ENCODE data around the gene ZNF70.

Gene ZNF70

DNA sequence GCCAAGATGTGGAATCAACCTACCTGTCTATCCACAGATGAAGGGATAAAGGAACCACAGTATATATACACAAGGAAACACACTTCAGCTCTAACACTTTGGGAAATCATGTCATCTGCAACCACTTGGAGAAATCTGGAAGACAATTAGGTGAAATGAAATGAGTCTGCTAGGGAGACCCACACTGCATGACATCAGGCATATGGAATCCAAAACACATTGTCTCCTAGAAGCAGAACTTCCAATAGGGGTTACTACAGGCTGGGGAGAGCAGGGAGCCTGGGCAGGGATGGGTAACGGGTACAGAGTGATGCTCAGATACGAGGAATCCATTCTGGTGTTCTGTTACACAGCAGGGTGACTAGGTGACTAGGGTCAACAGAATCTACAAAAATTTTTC lies 41.8 kb downstream of the ZNF70 start:
- Histone ChIP-seq H3K4me1 (ENCODE audit: insufficient read depth, low read length) (no peaks in the 10 kb centered on the region), H3K9me3 (ENCODE audit: control insufficient read depth, insufficient read depth, low read length) (no peaks in the 10 kb centered on the region), H3K9ac (ENCODE audit: low read depth, low read length) (no peak overlapping the region), H3K36me3 (ENCODE audit: insufficient read depth, low read length) (peaks cover 4% of the 10 kb centered on the region)

DNA sequence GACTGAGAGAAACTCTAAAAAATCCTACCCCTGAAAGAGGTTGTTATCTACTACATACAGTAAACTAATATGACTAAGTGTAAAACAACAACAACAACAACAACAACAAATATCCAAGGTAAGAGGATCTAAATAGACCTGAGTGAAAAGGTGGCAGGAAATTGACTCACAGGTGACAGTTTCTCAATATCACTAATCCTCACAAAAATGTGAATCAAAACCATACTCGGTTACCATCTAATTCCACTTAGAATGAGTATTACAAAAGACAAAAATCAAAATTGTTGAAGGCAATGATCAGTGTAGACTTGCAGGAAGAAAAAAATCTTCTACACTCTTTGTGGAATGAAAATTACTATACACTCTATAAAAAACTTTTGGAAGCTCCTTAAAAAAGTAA lies 42.6 kb downstream of the ZNF70 start:
- peaks cover 4% of the 10 kb centered on the region for H3K36me3 ChIP-seq (ENCODE audit: insufficient read depth, low read length)
- no peaks in the 10 kb centered on the region for H3K9me3 ChIP-seq (ENCODE audit: control insufficient read depth, insufficient read depth, low read length)
- no peaks in the 10 kb centered on the region for H3K4me1 ChIP-seq (ENCODE audit: insufficient read depth, low read length)
- H3K9ac ChIP-seq (ENCODE audit: low read depth, low read length): no peak overlapping the region

DNA sequence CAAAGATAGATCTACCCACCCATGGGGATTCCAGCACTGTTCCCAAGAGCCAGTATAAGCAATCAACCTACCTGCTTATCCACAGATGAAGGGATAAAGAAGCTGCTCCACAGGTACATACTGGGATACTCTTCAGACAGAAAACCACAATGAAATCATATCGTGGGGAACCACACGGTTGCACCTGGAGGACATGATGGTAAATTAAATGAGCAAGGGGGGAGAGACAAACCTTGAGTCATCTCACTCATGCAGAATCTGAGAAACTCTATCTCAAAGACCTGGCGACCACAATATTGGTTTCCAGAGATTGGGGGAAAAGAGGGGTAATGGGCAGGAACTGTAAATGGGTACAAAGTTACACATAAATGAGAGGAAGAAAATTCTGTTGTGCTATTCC lies 45.6 kb downstream of the ZNF70 start:
- peaks cover 5% of the 10 kb centered on the region; the same call in 1 of the 2 replicates for H3K36me3 ChIP-seq (ENCODE audit: insufficient read depth, low read length)
- no peaks in the 10 kb centered on the region for H3K4me1 ChIP-seq (ENCODE audit: insufficient read depth, low read length)
- no peaks in the 10 kb centered on the region for H3K9me3 ChIP-seq (ENCODE audit: control insufficient read depth, insufficient read depth, low read length)

DNA sequence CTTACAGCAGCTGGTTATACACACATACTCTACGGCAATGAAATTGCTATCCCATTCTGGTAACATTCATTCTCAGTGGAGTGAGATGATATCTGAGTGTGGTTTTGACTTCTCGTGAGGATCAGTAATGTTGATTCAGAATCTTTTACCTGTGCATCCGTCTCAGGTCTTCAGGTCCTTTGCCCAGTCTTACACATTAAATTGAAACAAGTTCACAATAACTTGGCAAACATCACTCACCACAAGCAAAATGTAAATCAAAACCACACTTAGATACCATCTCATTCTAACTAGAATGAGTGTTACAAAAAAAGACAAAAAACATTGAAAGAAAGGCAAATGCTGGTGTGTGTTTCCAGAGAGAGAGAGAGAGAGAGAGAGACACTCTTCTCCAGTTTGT lies 46.1 kb downstream of the ZNF70 start:
- Histone ChIP-seq H3K36me3 (ENCODE audit: insufficient read depth, low read length) (peaks cover 8% of the 10 kb centered on the region), H3K9ac (ENCODE audit: low read depth, low read length) (no peak overlapping the region), H3K9me3 (ENCODE audit: control insufficient read depth, insufficient read depth, low read length) (no peaks in the 10 kb centered on the region), H3K4me1 (ENCODE audit: insufficient read depth, low read length) (no peaks in the 10 kb centered on the region)

More for the DNA sequence above, 45.6 kb downstream of the ZNF70 start:
- H3K9ac ChIP-seq (ENCODE audit: low read depth, low read length): no peak overlapping the region

DNA sequence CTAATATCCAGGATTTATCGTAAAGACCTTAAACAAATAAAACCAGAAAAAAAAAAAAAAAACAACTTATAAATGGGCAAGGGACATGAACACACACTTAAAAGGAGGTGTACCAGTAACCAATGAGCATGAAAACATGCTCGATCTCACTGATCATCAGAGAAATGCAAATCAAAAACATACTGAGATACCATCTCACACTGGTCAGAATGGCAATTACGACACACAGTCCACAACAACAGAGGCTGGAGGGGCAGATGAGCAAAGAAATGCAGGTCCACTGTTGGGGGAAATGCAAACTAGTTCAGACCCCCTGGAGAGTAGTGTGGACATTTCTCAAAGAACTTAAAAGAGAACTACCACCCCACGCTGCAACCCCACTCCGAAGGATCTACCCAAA lies 46.9 kb downstream of the ZNF70 start:
- Histone ChIP-seq H3K36me3 (ENCODE audit: insufficient read depth, low read length) (peaks cover 13% of the 10 kb centered on the region), H3K4me1 (ENCODE audit: insufficient read depth, low read length) (no peaks in the 10 kb centered on the region), H3K9me3 (ENCODE audit: control insufficient read depth, insufficient read depth, low read length) (no peaks in the 10 kb centered on the region), H3K9ac (ENCODE audit: low read depth, low read length) (no peak overlapping the region)

DNA sequence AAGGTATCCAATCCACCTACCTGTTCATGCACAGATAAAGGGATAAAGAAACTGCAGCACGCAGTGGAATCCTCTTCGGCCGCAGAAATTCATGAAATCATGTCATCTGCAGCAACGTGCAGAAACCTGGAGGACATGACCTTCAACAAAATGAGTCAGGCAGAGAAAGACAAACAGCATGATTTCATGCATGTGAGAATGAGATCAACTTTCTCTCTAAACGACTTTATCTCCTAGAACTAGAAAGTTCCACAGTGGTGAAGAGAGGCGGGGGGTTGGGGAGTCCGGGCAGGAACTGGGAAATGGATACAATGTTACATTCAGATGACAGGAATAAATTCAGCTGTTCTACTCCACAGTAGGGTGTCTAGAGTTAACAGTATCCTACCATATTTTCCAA lies 50.2 kb downstream of the ZNF70 start:
- Histone ChIP-seq H3K9ac (ENCODE audit: low read depth, low read length) (no peak overlapping the region), H3K36me3 (ENCODE audit: insufficient read depth, low read length) (peaks cover 13% of the 10 kb centered on the region), H3K9me3 (ENCODE audit: control insufficient read depth, insufficient read depth, low read length) (no peaks in the 10 kb centered on the region), H3K4me1 (ENCODE audit: insufficient read depth, low read length) (no peaks in the 10 kb centered on the region)

DNA sequence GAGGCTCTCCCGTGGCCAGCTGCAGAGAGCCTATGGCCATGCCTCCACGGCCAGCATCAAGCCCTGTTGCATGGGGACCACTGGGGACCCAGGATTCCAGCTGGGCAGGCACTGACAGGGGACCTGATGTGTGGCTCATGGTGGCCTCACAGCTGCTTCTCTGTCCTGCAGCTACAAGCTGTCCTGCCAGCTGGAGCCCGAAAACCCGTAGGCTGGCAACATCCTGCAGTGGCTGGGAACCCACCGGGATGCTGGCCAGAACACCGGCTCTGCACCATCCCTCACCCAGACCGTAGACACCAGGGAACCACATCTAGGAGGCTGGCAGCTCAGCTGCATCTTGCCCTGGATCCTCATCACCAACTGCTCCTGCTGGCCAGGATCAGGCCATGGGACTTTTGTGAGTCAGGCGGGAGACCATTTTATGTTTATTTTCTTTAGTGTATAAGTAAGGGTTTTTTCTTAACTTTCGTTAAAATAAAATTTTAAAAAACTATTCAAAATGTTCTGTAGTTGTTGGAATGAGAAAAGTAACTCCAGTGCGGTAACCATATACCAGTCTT lies 52.2 kb downstream of the ZNF70 start:
- Histone ChIP-seq H3K9me3 (ENCODE audit: control insufficient read depth, insufficient read depth, low read length) (no peaks in the 10 kb centered on the region), H3K36me3 (ENCODE audit: insufficient read depth, low read length) (peaks cover 20% of the 10 kb centered on the region), H3K4me1 (ENCODE audit: insufficient read depth, low read length) (no peaks in the 10 kb centered on the region), H3K9ac (ENCODE audit: low read depth, low read length) (no peak overlapping the region)

DNA sequence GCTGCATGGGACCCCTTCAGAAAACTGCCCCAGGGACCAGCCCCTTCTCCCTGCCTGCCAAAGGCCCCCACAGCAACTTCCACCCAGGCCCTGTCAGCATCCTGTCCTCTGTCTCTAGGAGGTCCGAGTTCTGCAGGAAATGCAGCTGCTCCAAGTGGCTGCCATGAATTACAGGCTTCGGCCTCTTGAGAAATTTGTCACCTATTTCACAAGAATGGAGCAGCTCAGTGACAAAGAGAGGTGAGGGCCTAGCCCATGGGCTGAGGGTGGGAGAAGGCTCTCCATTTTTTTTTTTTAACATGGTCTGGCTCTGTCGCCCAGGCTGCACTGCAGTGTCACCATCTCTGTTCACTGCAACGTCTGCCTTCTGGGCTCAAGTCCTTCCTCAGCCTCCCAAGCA lies 52.8 kb downstream of the ZNF70 start:
- Histone ChIP-seq H3K9me3 (ENCODE audit: control insufficient read depth, insufficient read depth, low read length) (no peaks in the 10 kb centered on the region), H3K36me3 (ENCODE audit: insufficient read depth, low read length) (peaks cover 20% of the 10 kb centered on the region), H3K9ac (ENCODE audit: low read depth, low read length) (no peak overlapping the region), H3K4me1 (ENCODE audit: insufficient read depth, low read length) (no peaks in the 10 kb centered on the region)

DNA sequence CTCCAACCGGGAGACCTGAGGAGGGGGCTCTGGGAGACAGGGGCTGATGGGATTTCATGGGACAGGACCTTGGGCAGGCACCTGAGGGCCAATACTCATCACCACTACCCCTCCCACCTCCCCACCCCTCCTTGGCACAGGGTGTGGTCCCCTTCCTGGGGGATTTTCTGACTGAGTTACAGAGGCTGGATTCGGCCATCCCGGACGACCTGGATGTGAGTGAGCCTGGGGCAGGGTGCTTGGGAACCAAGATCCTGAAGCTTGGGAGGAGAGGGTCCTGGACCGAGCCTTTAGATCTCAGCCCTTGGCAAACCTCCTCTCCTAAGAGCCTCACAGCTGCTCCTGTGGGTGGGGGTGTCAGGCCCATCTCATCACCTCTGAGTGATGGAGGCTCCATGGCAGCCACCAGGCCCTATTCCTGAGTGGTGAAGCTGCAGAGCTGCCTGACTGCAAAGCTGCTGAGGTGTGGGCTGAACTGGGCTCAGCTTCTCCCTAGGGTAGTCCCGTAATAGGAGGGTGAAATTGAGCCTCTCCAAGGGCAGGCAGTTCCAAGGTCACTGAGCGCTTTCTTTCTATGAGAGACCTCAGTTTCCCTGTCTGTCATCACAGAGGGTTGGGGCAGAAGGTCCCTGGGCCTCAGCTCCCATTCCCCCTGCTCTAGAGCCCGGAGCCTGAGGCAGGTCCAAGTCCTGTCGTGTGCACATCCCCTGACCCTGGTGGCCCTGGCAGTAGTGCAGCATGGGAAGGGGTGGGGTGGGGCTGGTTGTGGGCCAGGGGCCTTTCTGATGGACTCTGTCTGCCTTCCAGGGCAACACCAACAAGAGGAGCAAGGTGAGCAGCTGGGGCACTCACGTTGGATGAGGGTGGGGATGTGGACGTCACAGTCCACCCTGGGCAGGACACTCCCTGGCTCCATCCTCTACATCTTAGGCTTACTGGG lies 53.6 kb downstream of the ZNF70 start:
- H3K4me1 ChIP-seq (ENCODE audit: insufficient read depth, low read length): no peaks in the 10 kb centered on the region
- H3K9me3 ChIP-seq (ENCODE audit: control insufficient read depth, insufficient read depth, low read length): no peaks in the 10 kb centered on the region

DNA sequence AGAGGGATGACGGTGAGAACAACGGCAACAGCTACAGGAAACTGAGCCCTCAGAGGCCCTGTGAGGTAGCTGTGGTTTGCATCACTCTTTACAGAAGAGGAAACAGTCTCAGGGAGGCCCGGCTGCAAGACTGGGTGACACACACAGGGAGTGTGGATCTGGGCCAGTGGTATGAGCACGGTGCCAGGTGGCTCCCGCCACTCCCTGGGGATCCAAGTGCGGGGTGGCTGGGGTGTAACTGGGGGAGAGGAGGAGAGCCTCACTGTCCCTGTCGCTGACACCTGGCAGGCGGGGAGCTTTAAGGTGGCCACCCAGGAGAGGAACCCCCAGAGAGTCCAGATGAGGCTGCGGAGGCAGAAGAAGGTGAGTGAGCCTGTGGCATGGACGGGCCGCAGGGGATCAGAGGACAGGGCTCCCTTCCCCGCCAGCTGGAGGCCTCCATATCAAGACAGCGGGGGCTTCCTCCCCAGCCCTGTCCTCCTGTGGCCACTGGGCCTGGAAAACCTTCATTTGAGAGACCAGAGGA lies 54.5 kb downstream of the ZNF70 start:
- H3K9me3 ChIP-seq (ENCODE audit: control insufficient read depth, insufficient read depth, low read length): no peaks in the 10 kb centered on the region
- no peak overlapping the region for H3K9ac ChIP-seq (ENCODE audit: low read depth, low read length)
- no peaks in the 10 kb centered on the region for H3K4me1 ChIP-seq (ENCODE audit: insufficient read depth, low read length)
- H3K36me3 ChIP-seq (ENCODE audit: insufficient read depth, low read length): peaks cover 20% of the 10 kb centered on the region

More for the DNA sequence above, 53.6 kb downstream of the ZNF70 start:
- Histone ChIP-seq H3K9ac (ENCODE audit: low read depth, low read length) (no peak overlapping the region), H3K36me3 (ENCODE audit: insufficient read depth, low read length) (peaks cover 20% of the 10 kb centered on the region)

DNA sequence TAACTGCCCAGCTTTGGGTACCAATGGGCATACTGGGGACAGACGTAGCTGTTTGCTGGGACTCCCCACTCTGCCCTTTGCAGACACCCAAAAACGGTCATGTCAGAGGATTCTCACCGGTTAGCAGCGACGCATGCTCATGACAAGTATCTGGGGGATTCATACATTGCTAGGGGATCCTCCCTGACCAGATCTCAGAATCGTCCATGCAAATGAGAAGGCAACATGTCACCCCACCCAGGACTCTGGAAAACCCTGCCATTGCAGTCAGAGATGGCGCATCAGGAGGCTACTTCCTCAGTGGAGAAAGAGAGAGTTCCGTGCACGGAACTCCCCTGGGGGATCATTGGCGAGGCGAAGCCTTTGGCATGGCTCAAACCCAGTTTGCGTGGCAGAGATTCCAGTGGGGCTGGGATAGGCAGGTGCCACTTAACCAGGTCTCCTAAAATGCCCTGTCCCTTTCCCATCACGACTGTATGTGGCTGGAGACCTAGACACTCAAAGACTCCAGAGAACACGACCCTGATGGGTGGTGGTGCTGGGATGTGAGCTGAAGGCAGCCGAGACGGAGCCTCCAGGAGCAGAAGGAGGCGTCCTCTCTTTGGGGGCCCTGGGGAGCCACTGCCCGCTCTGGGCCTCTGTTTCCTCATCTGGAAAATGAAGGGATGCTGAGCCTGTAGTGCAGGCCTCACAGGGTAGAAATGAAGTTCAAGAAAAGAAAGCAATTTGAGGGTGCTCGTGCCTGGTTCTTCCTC lies 55.2 kb downstream of the ZNF70 start:
- peaks cover 20% of the 10 kb centered on the region for H3K36me3 ChIP-seq (ENCODE audit: insufficient read depth, low read length)
- no peak overlapping the region for H3K9ac ChIP-seq (ENCODE audit: low read depth, low read length)
- no peaks in the 10 kb centered on the region for H3K4me1 ChIP-seq (ENCODE audit: insufficient read depth, low read length)
- H3K9me3 ChIP-seq (ENCODE audit: control insufficient read depth, insufficient read depth, low read length): no peaks in the 10 kb centered on the region

DNA sequence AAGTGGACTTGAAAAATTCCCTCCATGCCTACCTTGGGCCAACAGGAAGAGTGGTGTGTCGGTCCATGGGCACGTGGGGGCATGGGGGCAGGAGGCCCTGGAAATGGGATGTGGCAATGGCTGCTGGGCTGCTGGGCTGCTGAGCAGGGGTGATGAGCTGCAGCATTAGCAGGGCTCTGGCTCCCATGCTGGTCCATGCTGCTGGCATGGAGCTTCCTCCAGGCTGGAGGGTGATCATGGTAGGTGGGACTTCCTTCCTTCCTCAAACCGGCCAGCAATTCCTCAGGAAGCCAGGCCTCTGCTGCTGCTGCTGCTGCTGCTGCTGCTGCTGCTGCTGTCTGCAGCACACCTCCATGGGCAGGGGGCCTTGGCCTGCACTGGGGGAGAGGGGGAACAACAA lies 55.8 kb downstream of the ZNF70 start:
- Histone ChIP-seq H3K36me3 (ENCODE audit: insufficient read depth, low read length) (peaks cover 17% of the 10 kb centered on the region), H3K9me3 (ENCODE audit: control insufficient read depth, insufficient read depth, low read length) (no peaks in the 10 kb centered on the region), H3K9ac (ENCODE audit: low read depth, low read length) (no peak overlapping the region), H3K4me1 (ENCODE audit: insufficient read depth, low read length) (no peaks in the 10 kb centered on the region)

DNA sequence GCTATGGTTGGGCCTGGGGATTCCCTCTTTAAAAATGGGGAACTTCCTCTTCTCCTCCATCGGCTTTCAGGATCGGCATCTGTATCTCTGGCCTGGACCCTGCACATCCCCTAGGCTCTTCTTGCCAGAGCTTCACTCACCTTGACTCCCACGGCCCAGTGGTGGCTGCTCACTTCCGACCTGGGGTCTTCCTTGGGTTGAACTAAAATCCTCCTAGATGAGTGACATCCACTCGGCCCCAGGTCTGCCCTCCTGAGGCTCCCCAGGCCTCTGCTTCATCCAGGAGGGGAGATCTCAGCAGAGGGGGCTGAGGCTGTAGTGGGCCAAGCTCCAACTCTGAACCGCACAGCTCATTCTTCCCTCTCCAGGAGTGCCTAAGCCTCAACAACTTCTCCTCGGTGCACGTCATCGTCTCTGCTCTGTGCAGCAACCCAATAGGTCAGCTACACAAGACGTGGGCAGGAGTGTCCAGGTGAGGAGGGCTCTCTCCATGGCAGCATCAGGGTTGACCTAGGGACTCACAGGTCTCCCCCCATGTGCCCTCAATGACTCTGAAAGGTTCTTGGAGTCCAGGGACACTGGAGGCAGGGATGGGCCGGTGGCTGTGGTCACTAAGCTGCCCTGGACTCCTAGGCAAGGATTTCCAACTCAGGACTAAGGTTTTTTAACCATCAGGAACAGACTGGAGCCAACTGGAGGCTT lies 56.8 kb downstream of the ZNF70 start:
- H3K9ac ChIP-seq (ENCODE audit: low read depth, low read length): no peak overlapping the region
- H3K9me3 ChIP-seq (ENCODE audit: control insufficient read depth, insufficient read depth, low read length): no peaks in the 10 kb centered on the region
- H3K4me1 ChIP-seq (ENCODE audit: insufficient read depth, low read length): no peaks in the 10 kb centered on the region
- peaks cover 11% of the 10 kb centered on the region; the same call in 1 of the 2 replicates for H3K36me3 ChIP-seq (ENCODE audit: insufficient read depth, low read length)

All from ES-I3 (cell line).